Endothelial cell of umbilical vein (primary cell): ENCODE measurements around the gene HDDC2.

Experiments used
- EZH2 ChIP-seq: IDR thresholded peaks from 2 replicates; pipeline ENCODE4 v1.6.1; 2012; ENCODE audit warnings: borderline replicate concordance, low read depth, mild to moderate bottlenecking, moderate library complexity, low read length, inconsistent platforms; ENCODE audit not compliant: severe bottlenecking
- MYC ChIP-seq: IDR thresholded peaks from one replicate; pipeline ENCODE4 v1.6.1; 2011; ENCODE audit warnings: mild to moderate bottlenecking, low read depth, low read length
- POLR2A ChIP-seq: IDR thresholded peaks from 2 replicates; pipeline ENCODE4 v1.6.1; 2012; ENCODE audit warnings: low read depth, mild to moderate bottlenecking, control low read depth, low read length
- POLR2AphosphoS5 ChIP-seq: IDR thresholded peaks from 2 replicates; pipeline ENCODE4 v1.6.1; 2012; ENCODE audit warnings: low read depth, mild to moderate bottlenecking, control low read depth, low read length, moderate library complexity; ENCODE audit not compliant: insufficient read depth
- TF ChIP-seq, protein P1 (sequence below), 2 donors: IDR thresholded peaks; 1 replicate in 1 of 2; 2 replicates in 1 of 2; pipeline ENCODE4 v1.5.1; 2011; ENCODE audit warnings: low read length in 2 of 2, mild to moderate bottlenecking in 2 of 2, moderate library complexity in 2 of 2, control low read depth in 1 of 2, inconsistent platforms in 1 of 2, low read depth in 1 of 2; ENCODE audit not compliant: insufficient read depth in 1 of 2; ENCODE audit errors: extremely low read depth in 1 of 2

DNA sequence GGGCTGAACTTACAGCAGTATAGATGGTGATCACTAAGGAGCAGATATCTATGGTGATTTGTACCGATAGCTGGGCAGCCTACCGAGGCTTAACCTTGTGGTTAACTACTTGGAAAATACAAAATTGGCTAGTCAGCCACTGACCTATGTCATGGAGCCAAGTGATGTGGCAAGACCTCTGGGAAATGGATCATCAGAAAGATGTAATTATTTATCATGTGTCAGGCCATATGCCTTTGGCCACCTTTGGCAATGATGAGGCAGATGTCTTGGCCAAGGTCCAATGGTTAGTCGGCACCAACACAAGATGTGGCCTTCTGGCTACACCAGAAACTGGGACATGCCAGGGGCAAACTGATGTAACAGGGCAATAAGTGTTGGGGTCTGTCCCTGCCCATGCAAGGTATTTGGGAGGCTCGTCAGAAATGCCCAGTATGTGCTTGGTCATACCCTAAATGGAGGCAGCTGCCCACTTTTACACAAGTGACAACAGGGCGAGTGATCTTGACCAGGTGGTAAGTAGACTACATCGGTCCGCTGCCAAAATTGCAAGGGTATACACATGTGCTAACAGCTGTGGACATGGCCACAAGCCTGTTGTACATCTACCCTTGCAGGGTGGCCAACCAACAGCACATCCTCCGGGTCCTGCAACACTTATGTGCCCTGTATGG, 30.1 kb downstream of the HDDC2 start:
- TF ChIP-seq, protein P1, sequence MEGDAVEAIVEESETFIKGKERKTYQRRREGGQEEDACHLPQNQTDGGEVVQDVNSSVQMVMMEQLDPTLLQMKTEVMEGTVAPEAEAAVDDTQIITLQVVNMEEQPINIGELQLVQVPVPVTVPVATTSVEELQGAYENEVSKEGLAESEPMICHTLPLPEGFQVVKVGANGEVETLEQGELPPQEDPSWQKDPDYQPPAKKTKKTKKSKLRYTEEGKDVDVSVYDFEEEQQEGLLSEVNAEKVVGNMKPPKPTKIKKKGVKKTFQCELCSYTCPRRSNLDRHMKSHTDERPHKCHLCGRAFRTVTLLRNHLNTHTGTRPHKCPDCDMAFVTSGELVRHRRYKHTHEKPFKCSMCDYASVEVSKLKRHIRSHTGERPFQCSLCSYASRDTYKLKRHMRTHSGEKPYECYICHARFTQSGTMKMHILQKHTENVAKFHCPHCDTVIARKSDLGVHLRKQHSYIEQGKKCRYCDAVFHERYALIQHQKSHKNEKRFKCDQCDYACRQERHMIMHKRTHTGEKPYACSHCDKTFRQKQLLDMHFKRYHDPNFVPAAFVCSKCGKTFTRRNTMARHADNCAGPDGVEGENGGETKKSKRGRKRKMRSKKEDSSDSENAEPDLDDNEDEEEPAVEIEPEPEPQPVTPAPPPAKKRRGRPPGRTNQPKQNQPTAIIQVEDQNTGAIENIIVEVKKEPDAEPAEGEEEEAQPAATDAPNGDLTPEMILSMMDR (IDR thresholded peaks at IDR 0.05; ENCODE audit: extremely low read depth in 1 of 2, insufficient read depth in 1 of 2, low read depth in 1 of 2, low read length in 2 of 2) = no peak
- TF ChIP-seq POLR2A (no peak), POLR2AphosphoS5 (no peak), EZH2 (no peak), MYC (no peak)
